Measurements from ENCODE around the gene KNOP1.

DNA sequence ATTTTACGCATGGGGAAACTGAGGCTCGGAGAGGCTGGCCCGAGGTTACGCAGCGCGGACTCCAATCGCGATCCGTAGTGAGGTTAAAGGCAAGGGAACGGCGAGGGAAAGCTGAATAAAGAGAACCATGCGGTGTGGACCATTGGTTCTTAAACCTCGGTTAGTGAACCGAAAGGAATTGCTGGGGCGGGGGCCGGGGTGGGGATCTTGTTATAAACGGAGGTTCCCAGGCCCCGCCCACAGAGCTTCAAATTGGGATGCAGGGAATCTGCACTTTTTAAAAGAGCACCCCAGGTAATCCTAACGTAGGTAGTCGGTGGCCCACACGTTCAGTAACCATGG, 568 bp upstream of the KNOP1 start:
- TF ChIP-seq, protein P1, sequence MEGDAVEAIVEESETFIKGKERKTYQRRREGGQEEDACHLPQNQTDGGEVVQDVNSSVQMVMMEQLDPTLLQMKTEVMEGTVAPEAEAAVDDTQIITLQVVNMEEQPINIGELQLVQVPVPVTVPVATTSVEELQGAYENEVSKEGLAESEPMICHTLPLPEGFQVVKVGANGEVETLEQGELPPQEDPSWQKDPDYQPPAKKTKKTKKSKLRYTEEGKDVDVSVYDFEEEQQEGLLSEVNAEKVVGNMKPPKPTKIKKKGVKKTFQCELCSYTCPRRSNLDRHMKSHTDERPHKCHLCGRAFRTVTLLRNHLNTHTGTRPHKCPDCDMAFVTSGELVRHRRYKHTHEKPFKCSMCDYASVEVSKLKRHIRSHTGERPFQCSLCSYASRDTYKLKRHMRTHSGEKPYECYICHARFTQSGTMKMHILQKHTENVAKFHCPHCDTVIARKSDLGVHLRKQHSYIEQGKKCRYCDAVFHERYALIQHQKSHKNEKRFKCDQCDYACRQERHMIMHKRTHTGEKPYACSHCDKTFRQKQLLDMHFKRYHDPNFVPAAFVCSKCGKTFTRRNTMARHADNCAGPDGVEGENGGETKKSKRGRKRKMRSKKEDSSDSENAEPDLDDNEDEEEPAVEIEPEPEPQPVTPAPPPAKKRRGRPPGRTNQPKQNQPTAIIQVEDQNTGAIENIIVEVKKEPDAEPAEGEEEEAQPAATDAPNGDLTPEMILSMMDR (IDR thresholded peaks at IDR 0.05): no peak
- no peak for TF ChIP-seq POLR2AphosphoS5 (IDR thresholded peaks at IDR 0.05; ENCODE audit: low read depth, low read length)
